GM21367 (cell line): Measurements from ENCODE around the gene SLC10A6.

Source experiments
- ATAC-seq: cut with Tn5 transposase; IDR thresholded peaks from one replicate; pipeline ENCODE4 v1.9.1; 2021; ENCODE audit not compliant: unreplicated experiment

Gene SLC10A6

DNA sequence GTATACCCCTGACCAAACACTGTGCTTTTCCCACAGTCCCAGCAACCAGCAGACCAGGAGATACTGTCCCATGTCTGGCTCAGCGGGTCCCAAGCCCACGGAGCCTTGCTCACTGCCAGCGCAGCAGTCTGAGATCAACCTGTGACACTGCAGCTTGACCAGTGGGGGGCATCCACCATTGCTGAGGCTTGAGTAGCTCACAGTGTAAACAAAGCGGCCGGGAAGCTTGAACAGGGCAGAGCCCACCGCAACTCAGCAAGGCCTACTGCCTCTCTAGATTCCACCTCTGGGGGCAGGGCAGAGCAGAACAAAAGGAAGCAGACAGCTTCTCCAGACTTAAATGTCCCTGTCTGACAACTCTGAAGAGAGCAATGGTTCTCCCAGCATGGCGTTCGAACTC lies 58.1 kb downstream of the SLC10A6 start:
- no peak for ATAC-seq

DNA sequence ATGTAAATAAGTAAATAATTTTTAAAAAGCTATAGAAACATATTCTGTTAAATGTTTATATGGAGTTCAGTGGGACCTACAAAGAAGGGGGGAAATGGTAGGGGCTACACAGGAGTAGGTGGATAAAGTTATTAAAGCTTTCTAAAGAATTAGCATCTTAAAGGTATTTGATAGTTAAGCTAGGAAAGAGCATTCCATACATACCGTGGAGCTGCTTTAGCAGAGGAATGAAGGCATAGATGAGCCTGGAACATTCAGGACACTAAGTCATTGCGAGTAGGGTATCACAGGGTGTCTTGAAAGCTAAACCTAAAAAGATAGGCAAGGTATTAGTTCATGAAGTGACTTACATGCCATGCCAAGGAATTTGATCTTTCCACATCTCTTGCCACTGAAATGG lies 60.4 kb downstream of the SLC10A6 start:
- ATAC-seq, result no peak

DNA sequence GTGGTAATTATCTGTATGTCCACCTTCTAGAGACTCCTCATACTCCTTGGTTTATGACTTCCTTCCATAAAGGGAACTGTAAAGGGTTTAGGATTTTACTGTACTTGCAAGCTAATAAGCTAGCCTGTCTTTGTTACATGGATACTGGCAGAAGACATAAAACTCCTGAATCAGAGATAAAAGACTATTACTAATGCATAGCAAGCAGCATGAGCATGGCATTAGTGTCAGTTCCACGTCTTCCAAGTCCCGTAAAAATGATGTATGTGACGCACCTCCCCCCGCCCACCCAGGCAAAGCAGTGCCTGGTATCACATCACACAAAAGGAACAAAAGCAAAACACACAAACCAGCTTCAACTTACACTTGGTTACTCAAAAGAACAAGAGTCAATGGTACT lies 71.0 kb downstream of the SLC10A6 start:
- ATAC-seq, result no peak

DNA sequence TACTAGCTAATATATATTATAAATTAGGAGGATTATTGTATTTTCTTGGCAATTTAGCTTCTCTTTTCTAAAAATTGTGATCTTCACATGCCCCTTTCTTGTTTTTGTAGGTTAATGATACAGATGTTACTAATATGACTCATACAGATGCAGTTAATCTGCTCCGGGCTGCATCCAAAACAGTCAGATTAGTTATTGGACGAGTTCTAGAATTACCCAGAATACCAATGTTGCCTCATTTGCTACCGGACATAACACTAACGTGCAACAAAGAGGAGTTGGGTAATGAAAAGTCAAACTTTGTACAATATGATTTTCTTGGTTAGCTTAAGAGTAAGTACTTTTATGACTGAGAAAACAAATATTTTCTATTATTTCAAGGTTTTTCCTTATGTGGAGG lies 74.1 kb downstream of the SLC10A6 start:
- no peak for ATAC-seq
